HG03457 (cell line): Measurements from ENCODE around the gene ARMCX4.
"Not testable (repeated sequence)": the region's sequence is repeated elsewhere in the genome, so short reads cannot be mapped to it uniquely, and the experiment has no call there.

Experiments
- ATAC-seq: cut with Tn5 transposase; IDR thresholded peaks from one replicate; pipeline ENCODE4 v1.9.1; 2021; ENCODE audit warnings: moderate number of reproducible peaks; ENCODE audit not compliant: unreplicated experiment

ARMCX4 gene

DNA sequence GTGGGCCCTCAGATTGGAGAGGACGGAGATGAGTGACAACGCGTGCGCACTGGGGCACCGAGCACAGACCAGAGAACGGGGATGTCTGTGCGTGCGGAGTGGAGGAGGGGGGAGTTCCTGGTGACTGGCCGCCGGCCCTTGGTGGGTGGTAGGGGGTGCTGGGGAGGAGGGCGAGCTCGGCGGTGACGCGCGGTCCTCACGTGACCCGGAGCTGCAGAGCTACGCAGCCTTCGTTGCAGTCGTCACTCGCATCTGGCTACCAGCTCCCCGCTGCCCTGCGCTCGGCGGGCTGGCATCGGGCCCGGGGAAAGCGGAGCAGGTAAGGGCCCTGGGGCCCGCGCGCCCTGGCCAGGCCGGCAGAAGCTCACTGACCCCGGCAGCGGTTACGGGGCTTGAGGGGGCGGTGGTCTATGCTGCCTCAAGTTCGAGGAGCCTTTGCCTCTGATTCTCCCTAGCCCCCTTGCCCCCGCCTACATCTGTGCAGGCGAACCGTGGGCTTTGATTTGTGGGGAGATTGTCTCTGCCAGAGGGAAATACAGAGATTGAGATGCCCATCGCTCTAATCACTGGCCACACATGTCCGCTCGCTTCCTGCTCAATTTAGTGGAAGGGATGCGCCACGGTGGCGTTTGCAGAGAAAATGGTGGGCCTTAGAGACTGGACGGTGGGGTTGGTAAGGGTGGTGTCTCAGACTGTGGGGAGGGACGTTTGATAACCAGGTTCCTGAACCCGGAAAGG is at the start of gene ARMCX4:
TSS of gene ARMCX4 (plus strand) at position 245 of the 738 bp plus-strand sequence. CDS start 3,134 bp downstream, outside the sequence.
- no peak for ATAC-seq

DNA sequence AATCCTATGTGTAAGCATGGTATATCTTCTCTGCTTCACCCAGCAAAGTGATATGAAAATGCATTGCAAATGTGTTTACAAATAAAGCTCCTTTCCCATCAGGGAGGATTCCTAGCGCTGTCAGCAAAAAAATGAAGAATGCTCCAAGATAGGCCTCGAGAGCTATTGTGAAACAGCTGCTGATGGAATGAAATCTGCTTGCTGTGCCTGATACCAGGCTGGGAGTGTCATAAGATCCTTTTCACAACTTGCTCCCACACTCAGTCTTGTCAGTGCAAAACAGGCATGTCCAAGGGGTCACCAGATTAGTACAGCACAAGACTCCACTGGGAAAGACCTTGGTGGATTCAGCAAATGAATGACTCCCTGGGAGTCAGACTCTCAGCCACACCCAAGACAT is 43.2 kb upstream of the ARMCX4 start:
- ATAC-seq, result no peak

DNA sequence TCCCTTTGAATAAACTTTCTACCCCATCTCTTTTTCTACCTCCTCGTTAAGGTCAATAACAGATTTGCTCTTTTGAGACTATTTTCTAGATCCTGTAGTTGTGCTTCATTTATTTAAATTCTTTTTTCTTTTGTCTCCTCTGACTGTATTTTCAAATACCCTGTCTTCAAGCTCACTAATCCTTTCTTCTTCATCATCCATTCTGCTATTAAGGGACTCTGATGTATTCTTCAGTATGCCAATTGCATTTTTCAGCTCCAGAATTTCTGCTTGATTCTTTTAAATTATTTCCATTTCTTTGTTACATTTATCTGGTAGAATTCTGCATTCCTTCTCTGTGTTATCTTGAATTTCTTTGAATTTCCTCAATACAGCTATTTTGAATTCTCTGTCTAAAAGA is 36.0 kb upstream of the ARMCX4 start:
- no peak for ATAC-seq

DNA sequence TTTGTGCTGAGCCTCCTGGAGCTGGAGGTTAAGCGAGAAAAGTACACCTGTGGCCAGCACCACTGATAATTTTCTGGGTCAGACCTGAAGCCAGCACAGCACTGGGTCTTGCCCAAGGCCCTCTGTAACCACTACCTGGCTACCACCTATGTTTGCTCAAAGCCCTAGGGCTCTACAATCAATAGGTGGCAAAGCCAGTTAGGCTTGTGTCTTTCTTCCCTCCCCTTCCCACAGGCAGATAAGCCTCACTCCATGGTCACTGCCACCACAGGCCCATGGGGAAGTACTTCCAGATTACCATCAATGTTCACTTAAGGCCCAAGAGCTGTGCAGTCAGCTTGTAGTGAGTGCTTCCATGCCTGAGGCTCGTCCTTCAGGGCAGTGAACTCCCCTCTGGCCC is 35.2 kb upstream of the ARMCX4 start:
- no peak for ATAC-seq

DNA sequence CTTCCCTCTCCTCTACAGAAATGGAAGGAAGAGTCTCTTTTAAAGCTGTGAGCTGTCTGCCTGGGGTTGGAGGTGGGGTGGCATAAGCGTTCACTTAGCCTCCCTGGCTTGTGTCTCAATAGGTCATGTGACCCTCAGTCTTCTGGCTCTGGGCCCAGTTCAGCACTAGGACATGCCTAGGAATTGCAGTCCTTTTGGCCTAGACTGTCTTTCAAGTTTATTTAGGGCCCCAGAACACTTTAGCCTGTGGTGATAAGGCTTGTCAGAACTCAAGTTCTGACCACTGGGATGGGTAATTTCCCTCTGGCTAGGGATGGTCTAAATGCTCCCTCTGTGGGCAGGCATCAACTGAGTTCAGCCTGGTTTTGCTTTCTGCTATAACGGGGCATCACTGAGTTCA is 34.3 kb upstream of the ARMCX4 start:
- no peak for ATAC-seq

DNA sequence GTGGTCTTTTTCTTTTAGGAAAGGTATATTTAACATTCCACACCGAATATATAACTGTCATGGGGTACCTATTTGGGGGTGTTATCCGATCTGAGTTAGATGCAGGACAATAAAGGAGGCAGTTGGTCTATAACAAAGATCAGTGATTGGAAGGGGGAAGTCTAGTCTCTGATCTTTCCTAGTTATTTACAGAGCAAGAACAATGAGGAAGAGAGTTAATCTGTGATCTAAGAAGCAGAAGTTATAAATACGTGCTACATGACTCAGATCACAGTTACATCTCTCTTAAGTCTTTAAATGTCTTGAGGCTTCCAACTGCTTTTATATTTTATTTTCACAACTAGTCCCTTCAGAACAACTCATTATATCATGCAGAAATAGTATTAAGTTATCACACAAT is 33.2 kb upstream of the ARMCX4 start:
- ATAC-seq, result no peak

DNA sequence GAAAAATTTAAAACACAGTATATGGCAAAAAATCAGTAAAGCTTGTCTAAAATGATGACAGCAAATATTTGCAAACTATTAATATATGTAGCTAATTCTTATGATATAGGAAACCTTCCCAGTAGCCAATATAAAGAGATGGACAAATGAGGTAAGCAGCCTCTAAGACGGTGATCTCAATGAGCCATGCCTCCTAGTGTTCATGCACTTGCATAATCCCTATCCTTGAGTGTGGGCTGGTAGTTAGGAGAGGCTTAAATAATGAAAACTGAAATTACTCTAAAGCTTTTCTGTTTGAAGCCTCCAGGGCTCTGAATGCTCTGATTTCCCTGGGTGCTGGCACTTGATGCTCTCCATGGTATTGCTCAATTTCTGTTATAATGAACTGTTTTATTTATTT is 24.6 kb upstream of the ARMCX4 start:
- no peak for ATAC-seq

DNA sequence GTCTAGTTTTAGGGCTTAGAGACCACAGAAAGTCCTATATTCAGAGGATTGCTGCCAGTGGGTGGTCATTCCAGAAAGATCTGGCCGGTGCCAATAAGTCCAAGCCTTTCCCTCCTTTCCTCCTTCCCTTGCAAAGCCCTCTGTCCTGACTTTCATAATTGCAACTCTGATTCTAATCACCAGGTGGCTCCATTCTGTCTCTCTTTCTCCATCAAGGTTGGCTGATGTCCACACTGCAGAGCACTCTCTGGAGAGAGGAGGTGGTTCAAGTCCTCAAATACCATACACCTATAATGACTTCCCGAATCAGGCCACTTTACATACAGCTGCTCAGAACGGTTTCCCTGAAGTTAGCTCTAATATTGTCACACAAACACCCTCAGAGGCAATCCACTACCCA is 22.4 kb upstream of the ARMCX4 start:
- ATAC-seq, result no peak

DNA sequence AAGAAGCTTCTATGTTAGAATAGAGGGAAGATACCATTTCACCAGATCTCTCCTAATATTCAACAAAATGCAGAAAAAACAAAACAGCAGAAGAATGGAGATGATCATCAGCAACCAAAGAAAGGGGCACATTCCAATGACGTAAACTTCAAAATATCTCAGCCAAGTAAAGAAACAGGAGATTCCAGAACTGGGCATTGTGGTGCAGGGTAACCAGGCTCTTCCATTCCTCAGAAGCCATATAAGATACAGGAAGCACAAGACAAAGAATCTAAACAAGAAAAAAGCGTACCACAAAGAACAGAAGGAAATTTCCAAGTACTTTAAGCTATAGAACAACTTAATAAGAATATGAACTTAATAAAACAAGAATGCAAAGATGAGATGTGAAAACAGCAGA is 6.9 kb upstream of the ARMCX4 start:
- no peak for ATAC-seq

DNA sequence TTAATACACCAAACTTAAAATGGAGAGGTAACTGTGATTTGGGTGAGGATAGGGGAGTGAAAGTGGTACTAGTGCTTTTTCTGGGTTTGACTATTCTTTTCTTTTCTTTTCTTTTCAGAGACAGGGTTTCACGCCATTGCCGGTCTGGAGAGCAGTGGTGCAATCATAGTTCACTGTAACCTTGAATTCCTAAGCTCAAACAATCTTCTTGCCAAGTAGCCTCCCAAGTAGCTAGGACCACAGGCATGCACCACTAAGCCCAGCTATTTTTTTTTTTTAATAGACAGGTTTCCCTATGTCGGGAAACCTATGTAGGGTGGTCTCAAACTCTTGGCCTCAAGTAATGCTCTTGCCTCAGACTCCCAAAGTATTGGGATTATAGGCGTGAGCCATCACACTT is 3.0 kb upstream of the ARMCX4 start:
- ATAC-seq, result no peak

DNA sequence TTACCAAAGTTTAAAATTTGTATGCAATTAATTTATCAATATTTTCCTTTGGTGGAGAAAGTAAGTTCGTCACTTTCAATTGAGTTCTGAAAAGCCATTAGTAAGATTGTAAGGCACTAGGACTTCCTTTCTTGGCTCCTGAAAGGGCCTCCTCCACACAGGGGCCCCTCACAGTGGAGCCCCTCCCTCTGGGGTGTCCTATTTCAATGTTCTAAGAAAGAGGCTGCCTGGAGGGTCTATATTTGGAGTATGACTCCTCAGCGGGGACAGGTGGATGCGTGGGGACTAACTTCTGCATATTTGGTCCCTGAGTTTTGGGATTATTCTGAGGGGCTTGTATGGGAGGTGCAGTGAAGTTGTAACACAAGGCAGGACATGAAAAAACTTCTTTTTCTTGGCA is 1.6 kb upstream of the ARMCX4 start:
- no peak for ATAC-seq

DNA sequence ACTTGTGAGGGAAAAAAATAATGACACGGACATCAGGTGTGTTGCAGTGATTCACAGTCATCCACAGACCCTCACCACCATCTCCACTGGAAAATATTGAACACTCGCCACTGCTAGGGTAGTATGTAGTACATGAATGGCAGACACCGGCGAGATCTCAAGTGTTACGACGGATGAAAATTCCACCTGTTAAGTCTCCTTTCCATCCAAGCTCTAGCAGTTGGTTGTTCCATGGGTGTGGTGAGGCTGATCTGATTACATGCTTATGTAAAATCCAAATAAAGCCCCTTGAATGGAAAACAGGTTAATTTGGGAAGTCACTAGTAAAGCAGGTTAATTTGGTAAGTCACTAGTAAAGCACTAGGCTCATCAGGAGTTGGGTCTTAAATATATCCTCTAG is 1.1 kb upstream of the ARMCX4 start:
- no peak for ATAC-seq

DNA sequence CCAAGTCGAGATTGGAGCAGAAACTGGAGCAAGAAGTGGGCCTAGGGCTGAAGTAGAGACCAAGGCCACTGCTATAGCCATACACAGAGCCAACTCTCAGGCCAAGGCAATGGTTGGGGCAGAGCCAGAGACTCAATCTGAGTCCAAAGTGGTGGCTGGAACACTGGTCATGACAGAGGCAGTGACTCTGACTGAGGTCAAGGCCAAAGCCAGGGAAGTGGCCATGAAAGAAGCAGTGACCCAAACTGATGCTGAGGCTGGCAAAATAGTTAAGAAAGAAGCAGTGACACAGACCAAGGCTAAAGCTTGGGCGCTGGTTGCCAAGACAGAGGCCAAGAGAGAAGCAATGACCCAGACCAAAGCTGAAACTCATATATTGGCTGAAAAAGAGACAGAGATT is 3.5 kb downstream of the ARMCX4 start:
- no peak for ATAC-seq

DNA sequence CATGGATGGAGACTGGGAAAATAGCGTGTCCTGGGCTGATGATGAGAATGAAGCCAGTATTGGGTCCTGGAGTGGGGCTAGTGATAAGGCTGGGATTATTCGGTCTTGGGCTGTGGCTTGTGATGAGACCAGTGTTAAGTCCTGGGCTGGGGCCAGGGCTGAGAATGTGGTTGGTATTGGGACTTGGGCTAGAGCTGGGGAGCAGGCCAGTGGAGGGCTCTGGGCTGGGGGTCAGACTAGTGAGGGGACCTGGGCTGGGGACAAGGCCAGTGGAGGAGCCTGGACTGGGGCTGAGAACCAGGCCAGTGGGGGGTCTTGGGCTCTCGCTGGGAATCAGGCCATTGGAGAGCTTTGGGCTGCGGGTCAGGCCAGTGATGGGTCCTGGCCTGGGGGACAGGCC is 6.7 kb downstream of the ARMCX4 start:
- ATAC-seq, result no peak

DNA sequence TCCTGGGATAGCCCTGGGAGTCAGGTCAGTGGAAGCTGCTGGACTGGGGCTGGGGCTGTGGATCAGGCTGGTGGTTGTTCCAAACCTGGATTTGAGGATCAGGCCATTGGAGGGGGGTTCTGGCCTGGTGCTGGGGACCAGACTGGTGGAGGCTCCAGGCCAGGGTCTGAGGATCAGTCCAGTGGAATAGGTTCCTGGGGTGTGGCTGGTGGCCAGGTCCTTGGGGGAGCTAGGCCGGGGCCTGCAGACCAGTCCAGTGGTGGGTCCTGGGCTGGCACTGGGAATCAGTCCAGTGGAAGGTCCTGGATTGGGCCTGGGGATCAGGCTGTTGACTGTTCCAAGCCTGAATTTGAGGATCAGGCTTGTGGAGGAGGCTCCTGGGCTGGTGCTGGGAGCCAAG is 8.0 kb downstream of the ARMCX4 start:
- no peak for ATAC-seq

DNA sequence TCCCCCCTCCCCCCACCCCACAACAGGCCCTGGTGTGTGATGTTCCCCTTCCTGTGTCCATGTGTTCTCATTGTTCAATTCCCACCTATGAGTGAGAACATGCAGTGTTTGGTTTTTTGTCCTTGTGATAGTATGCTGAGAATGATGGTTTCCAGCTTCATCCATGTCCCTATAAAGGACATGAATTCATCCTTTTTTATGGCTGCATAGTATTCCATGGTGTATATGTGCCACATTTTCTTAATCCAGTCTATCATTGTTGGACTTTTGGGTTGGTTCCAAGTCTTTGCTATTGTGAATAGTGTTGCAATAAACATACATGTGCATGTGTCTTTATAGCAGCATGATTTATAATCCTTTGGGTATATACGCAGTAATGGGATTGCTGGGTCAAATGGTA is 17.7 kb downstream of the ARMCX4 start:
- ATAC-seq, result not testable (repeated sequence)

DNA sequence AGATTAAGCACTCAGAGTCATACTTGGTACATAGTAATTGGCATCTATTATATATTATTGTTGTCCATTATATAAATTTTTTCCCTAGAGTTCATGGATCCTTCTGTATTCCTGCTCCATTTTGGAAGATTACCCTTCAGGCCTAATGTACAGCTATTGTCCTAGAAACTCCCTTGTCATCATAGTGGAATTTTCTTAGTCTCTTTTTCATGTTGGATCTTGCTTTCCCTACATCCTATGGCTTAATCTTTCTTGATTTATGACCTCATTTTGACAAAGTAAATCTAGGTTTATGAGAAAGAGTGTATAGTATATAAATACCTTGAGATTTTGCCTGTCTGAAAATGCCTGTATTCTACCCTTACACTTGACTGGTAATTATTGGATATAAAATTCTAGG is 22.1 kb downstream of the ARMCX4 start:
- ATAC-seq, result no peak

DNA sequence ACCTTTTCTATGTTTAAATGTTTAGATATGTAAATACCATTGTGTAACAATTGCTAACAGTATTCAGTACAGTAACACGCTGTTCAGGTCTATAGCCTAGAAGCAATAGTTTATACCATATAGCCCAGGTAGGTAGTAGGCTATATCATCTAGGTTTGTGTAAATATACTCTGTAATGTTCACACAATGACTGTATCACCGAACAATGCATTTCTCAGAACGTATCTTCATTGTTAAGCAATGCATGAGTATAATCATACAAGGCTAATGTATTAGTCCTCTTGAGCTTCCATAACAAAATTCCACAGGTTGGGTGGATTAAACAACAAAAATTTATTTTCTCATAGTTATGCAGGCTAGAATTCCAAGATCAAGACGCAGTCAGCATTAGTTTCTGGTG is 22.7 kb downstream of the ARMCX4 start:
- no peak for ATAC-seq

DNA sequence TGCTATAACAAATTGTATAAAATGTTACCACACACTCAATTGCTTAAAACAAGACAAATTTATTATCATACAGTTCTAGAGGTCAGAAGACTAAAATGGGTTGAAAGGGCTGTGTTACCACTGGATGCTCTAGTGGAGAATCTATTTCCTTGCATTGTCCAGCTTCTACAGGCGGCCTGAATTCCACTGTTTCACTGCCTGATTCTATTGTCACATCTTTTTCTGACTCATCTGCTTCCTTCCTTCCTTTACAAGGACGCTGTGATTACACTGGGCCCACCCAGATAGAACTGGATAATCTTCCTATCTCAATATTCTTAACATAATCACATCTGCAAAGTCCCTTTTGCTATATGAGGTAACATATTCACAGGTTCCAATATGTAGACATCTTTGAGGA is 45.7 kb downstream of the ARMCX4 start:
- ATAC-seq, result no peak
